GM18951 (cell line): ENCODE data around the gene HPCA.

Source experiments
- POLR2A ChIP-seq: IDR thresholded peaks from 4 replicates; pipeline ENCODE4 v1.6.1; 2011; ENCODE audit warnings: mild to moderate bottlenecking; ENCODE audit not compliant: insufficient read length, insufficient read depth; ENCODE audit errors: extremely low read depth
- in situ Hi-C: fragments of 300-500 bp; cut with MboI; formaldehyde crosslinking; loops from one replicate; pipeline ENCODE4 v1.12.0; 2022; ENCODE audit warnings: low sequenced_read_pairs, mixed read lengths, inconsistent platforms; ENCODE audit not compliant: unreplicated experiment

HPCA gene

GRCh38 chr1:32888134-32888533, 1.8 kb downstream of the HPCA start:
- TF ChIP-seq POLR2A, result no peak
- in situ Hi-C loops, result no loop called here

- in situ Hi-C loops, result no loop called here
- no peak for TF ChIP-seq POLR2A
Measured at GRCh38 chr1:32888677-32889420, 2.6 kb downstream of the HPCA start.

GRCh38 chr1:32889731-32890278, 3.5 kb downstream of the HPCA start:
- no peak for TF ChIP-seq POLR2A
- in situ Hi-C loops, result no loop called here

- no peak for TF ChIP-seq POLR2A
- in situ Hi-C loops, result no loop called here
Measured at GRCh38 chr1:32890516-32891240, 4.4 kb downstream of the HPCA start.

- in situ Hi-C loops, result no loop called here
- no peak for TF ChIP-seq POLR2A
Measured at GRCh38 chr1:32891241-32891570, 4.9 kb downstream of the HPCA start.

- TF ChIP-seq POLR2A, result no peak
Measured at GRCh38 chr1:32891630-32892029, 5.3 kb downstream of the HPCA start.

GRCh38 chr1:32892368-32893197, 6.3 kb downstream of the HPCA start:
- in situ Hi-C loops, result no loop called here
- TF ChIP-seq POLR2A, result no peak

More at GRCh38 chr1:32891630-32892029, 5.3 kb downstream of the HPCA start:
- in situ Hi-C loops, result no loop called here

- in situ Hi-C loops, result no loop called here
- no peak for TF ChIP-seq POLR2A
Measured at GRCh38 chr1:32893198-32894018, 7.1 kb downstream of the HPCA start.

- TF ChIP-seq POLR2A, result no peak
- in situ Hi-C loops, result no loop called here
Measured at GRCh38 chr1:32894019-32894600, 7.8 kb downstream of the HPCA start.

GRCh38 chr1:32894681-32895080, 8.4 kb downstream of the HPCA start:
- no peak for TF ChIP-seq POLR2A
- in situ Hi-C loops, result no loop called here

- in situ Hi-C loops, result no loop called here
- TF ChIP-seq POLR2A, result no peak
Measured at GRCh38 chr1:32895325-32896215, 9.3 kb downstream of the HPCA start.
